ENCODE results near the gene GDF10. TPM values are rescaled to one million over a fixed set of nuclear protein-coding genes. Genes with fewer than 3 reads are reported as not detected.

GDF10 gene
- total and polyA plus RNA-seq, 9 of the 15 experiments (the other 6 are each of a cell fraction or from before 2014, with no cell fraction given) = 0.03 to 0.20 (median 0.11) TPM; not detected in 6

DNA sequence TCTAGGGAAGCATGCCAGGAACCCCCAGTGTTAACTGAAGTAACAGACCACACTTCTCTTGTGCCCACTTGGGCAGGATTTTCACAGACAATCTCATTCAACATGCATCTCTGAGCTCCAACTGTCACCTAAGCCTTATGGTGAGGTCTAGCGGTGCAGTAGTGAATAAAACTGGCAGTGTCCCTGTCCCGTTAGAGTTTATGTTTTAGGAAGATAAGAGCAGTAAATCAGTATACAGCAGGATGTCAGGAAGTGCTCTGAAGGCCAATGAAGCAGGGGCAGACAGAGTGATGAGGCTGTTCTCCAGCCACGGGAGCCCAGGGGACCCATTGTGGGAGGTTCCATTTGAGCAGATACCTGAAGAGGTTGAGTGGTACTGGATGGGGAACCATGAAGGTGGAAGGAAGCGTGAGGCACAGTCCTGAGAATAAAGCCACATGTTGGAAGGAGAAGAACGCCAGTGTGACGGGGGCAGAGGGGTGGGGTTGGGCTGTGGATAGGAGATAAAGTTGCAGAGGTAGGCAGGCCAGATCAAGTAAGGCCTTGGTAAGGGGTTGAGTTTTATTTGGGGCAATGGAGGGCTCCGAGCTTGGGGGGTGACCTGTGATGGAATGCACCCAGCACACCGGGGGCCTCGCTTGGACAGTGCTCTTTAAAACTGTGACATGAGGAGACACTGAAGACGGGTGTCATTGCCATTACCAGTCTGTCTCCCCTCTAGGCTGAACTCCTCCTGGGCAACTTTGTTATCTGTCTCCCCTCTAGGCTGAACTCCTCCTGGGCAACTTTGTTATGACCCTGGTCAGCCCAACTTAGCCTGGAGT lies 6.6 kb downstream of the GDF10 start (continued):
- TF ChIP-seq, protein P1, sequence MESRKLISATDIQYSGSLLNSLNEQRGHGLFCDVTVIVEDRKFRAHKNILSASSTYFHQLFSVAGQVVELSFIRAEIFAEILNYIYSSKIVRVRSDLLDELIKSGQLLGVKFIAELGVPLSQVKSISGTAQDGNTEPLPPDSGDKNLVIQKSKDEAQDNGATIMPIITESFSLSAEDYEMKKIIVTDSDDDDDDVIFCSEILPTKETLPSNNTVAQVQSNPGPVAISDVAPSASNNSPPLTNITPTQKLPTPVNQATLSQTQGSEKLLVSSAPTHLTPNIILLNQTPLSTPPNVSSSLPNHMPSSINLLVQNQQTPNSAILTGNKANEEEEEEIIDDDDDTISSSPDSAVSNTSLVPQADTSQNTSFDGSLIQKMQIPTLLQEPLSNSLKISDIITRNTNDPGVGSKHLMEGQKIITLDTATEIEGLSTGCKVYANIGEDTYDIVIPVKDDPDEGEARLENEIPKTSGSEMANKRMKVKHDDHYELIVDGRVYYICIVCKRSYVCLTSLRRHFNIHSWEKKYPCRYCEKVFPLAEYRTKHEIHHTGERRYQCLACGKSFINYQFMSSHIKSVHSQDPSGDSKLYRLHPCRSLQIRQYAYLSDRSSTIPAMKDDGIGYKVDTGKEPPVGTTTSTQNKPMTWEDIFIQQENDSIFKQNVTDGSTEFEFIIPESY (CRISPR knock-in tag; IDR thresholded peaks at IDR 0.05) = no peak
- TF ChIP-seq HDGF (IDR thresholded peaks at IDR 0.05) = no peak
- TF ChIP-seq, protein P2, sequence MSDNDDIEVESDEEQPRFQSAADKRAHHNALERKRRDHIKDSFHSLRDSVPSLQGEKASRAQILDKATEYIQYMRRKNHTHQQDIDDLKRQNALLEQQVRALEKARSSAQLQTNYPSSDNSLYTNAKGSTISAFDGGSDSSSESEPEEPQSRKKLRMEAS (CRISPR knock-in tag; IDR thresholded peaks at IDR 0.05) = no peak
- TF ChIP-seq, protein P3, sequence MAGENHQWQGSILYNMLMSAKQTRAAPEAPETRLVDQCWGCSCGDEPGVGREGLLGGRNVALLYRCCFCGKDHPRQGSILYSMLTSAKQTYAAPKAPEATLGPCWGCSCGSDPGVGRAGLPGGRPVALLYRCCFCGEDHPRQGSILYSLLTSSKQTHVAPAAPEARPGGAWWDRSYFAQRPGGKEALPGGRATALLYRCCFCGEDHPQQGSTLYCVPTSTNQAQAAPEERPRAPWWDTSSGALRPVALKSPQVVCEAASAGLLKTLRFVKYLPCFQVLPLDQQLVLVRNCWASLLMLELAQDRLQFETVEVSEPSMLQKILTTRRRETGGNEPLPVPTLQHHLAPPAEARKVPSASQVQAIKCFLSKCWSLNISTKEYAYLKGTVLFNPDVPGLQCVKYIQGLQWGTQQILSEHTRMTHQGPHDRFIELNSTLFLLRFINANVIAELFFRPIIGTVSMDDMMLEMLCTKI (IDR thresholded peaks at IDR 0.05; ENCODE audit: partially characterized antibody) = no peak
- TF ChIP-seq, protein P4, sequence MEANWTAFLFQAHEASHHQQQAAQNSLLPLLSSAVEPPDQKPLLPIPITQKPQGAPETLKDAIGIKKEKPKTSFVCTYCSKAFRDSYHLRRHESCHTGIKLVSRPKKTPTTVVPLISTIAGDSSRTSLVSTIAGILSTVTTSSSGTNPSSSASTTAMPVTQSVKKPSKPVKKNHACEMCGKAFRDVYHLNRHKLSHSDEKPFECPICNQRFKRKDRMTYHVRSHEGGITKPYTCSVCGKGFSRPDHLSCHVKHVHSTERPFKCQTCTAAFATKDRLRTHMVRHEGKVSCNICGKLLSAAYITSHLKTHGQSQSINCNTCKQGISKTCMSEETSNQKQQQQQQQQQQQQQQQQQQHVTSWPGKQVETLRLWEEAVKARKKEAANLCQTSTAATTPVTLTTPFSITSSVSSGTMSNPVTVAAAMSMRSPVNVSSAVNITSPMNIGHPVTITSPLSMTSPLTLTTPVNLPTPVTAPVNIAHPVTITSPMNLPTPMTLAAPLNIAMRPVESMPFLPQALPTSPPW (CRISPR knock-in tag; IDR thresholded peaks at IDR 0.05) = no peak
- no peak for TF ChIP-seq TEAD2 (tag; IDR thresholded peaks at IDR 0.05)
- TF ChIP-seq, protein P5, sequence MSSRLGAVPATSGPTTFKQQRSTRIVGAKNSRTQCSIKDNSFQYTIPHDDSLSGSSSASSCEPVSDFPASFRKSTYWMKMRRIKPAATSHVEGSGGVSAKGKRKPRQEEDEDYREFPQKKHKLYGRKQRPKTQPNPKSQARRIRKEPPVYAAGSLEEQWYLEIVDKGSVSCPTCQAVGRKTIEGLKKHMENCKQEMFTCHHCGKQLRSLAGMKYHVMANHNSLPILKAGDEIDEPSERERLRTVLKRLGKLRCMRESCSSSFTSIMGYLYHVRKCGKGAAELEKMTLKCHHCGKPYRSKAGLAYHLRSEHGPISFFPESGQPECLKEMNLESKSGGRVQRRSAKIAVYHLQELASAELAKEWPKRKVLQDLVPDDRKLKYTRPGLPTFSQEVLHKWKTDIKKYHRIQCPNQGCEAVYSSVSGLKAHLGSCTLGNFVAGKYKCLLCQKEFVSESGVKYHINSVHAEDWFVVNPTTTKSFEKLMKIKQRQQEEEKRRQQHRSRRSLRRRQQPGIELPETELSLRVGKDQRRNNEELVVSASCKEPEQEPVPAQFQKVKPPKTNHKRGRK (tag; IDR thresholded peaks at IDR 0.05) = no peak
- peak; percentile 93 for TF ChIP-seq ARID1B (IDR thresholded peaks at IDR 0.05)
- no peak for TF ChIP-seq STAT5A (IDR thresholded peaks at IDR 0.05; ENCODE audit: borderline replicate concordance, low read length)
- TF ChIP-seq, protein P6, sequence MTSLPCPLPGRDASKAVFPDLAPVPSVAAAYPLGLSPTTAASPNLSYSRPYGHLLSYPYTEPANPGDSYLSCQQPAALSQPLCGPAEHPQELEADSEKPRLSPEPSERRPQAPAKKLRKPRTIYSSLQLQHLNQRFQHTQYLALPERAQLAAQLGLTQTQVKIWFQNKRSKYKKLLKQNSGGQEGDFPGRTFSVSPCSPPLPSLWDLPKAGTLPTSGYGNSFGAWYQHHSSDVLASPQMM (CRISPR knock-in tag; IDR thresholded peaks at IDR 0.05) = no peak
- peak; percentile 61; the same call in 1 of the 2 replicates for TF ChIP-seq SMARCE1 (IDR thresholded peaks at IDR 0.05)
- no peak for TF ChIP-seq ZNF224 (CRISPR knock-in tag; IDR thresholded peaks at IDR 0.05)
- no peak for TF ChIP-seq KHSRP (IDR thresholded peaks at IDR 0.05)
- TF ChIP-seq PHB2 (IDR thresholded peaks at IDR 0.05; ENCODE audit: low read depth) = no peak
- TF ChIP-seq LEF1 (IDR thresholded peaks at IDR 0.05) = peak; percentile 66; the same call in 1 of the 2 replicates
- TF ChIP-seq, protein P7, sequence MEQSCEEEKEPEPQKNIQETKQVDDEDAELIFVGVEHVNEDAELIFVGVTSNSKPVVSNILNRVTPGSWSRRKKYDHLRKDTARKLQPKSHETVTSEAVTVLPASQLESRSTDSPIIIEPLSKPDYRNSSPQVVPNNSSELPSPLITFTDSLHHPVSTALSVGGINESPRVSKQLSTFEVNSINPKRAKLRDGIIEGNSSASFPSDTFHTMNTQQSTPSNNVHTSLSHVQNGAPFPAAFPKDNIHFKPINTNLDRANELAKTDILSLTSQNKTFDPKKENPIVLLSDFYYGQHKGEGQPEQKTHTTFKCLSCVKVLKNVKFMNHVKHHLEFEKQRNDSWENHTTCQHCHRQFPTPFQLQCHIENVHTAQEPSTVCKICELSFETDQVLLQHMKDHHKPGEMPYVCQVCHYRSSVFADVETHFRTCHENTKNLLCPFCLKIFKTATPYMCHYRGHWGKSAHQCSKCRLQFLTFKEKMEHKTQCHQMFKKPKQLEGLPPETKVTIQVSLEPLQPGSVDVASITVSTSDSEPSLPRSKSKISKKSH (CRISPR knock-in tag; IDR thresholded peaks at IDR 0.05) = no peak
- TF ChIP-seq ZNF311 (CRISPR knock-in tag; IDR thresholded peaks at IDR 0.05) = no peak
- TF ChIP-seq KDM5B (IDR thresholded peaks at IDR 0.05; ENCODE audit: insufficient replicate concordance, low read depth, low read length) = no peak
- no peak for TF ChIP-seq ZBTB8A (IDR thresholded peaks at IDR 0.05; ENCODE audit: partially characterized antibody)

Data from K562 (cell line).